ENCODE results near the gene AZIN2. TPM values are rescaled to one million over a fixed set of nuclear protein-coding genes. Genes with fewer than 3 reads are reported as not detected.

Gene AZIN2
- total RNA-seq, 4 donors from 2014 or later, result 2.2 to 13.7 (median 3.5) TPM

- DNase-seq (ENCODE audit: low spot score in 2 of 2), result no peak
- intact Hi-C loops (cut with DNase I; ENCODE audit: low total_unique reads), result no loop called here
- H3K4me3 ChIP-seq (ENCODE audit: low read depth, poor library complexity, severe bottlenecking), result no peak overlapping the region
- TF ChIP-seq CTCF (IDR thresholded peaks at IDR 0.05) (no peak), POLR2A (IDR thresholded peaks at IDR 0.05) (no peak)
- 95 to 96% methylated on average over 30 of the region's 30 CpGs for WGBS, 2 donors
Measured at GRCh38 chr1:33147275-33147996, 66.5 kb downstream of the AZIN2 start.

- H3K4me3 ChIP-seq (ENCODE audit: low read depth, poor library complexity, severe bottlenecking), result no peak overlapping the region
- 73 to 76% methylated on average over 3 of the region's 3 CpGs for WGBS, 2 donors
- intact Hi-C loops (cut with DNase I; ENCODE audit: low total_unique reads), result no loop called here
- no peak for DNase-seq (ENCODE audit: low spot score in 2 of 2)
- TF ChIP-seq POLR2A (IDR thresholded peaks at IDR 0.05) (no peak), CTCF (IDR thresholded peaks at IDR 0.05) (no peak)
Measured at GRCh38 chr1:33147997-33148314, 67.0 kb downstream of the AZIN2 start.

- WGBS, 2 donors, result 86 to 88% methylated on average over 3 of the region's 3 CpGs
- TF ChIP-seq POLR2A (IDR thresholded peaks at IDR 0.05), result no peak
- TF ChIP-seq CTCF (IDR thresholded peaks at IDR 0.05), result no peak
- intact Hi-C loops (cut with DNase I; ENCODE audit: low total_unique reads), result no loop called here
- no peak overlapping the region for H3K4me3 ChIP-seq (ENCODE audit: low read depth, poor library complexity, severe bottlenecking)
- DNase-seq (ENCODE audit: low spot score in 2 of 2), result no peak
Measured at GRCh38 chr1:33148615-33149014, 67.7 kb downstream of the AZIN2 start.

DNA sequence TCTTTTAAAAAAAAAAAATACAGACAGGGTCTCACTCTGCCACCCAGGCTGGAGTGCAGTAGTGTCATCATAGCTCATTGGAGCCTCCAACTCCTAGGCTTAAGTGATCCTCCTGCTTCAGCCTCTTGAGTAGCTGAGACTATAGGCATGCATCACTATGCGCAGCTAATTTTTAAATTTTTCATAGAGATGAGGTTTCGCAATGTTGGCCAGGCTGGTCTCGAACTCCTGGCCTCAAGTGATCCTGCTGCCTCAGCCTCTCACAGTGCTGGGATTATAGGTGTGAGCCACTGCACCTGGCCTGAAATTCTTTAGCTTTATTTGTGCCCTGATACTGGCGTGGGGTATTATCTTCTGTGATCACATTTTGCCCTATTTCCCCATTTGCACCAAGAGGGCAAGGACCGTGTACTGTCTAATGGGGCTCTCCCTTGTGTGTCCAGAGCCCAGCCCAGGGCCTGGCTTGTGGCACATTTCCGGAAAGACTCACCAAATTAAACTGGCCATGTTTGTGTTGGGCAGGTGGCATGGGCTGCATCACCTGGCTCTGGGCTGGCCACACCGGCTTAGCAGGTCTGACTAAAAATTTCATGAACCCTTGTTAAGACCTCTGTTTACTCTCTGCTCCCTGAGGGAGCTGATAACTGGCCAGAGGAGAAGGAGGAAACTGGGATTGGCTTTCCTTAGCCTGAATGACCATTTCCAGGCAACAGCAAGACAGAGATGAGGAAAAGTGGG lies 68.7 kb downstream of the AZIN2 start:
- intact Hi-C loops (cut with DNase I; ENCODE audit: low total_unique reads), result no loop called here
- TF ChIP-seq POLR2A (IDR thresholded peaks at IDR 0.05) (no peak), CTCF (IDR thresholded peaks at IDR 0.05) (no peak)
- 86 to 92% methylated on average over 7 of the region's 7 CpGs for WGBS, 2 donors
- DNase-seq (ENCODE audit: low spot score in 2 of 2), result no peak
- H3K4me3 ChIP-seq (ENCODE audit: low read depth, poor library complexity, severe bottlenecking), result no peak overlapping the region

GRCh38 chr1:33150522-33150921 lies 69.6 kb downstream of the AZIN2 start:
- intact Hi-C loops (cut with DNase I; ENCODE audit: low total_unique reads), result no loop called here
- TF ChIP-seq CTCF (IDR thresholded peaks at IDR 0.05) (no peak), POLR2A (IDR thresholded peaks at IDR 0.05) (no peak)
- DNase-seq (ENCODE audit: low spot score in 2 of 2), result no peak
- 82 to 92% methylated on average over 4 of the region's 4 CpGs for WGBS, 2 donors
- no peak overlapping the region for H3K4me3 ChIP-seq (ENCODE audit: low read depth, poor library complexity, severe bottlenecking)
